ENCODE results near the gene KCNK15. TPM values are rescaled to one million over a fixed set of nuclear protein-coding genes. Genes with fewer than 3 reads are reported as not detected.
A peak's percentile ranks its signal among the peaks of the same experiment; 100 is the strongest.

The KCNK15 gene
- total RNA-seq, 1 experiment from 2014 or later, result 0.33 TPM

GRCh38 chr20:44792796-44793195, 47.1 kb downstream of the KCNK15 start:
- Histone ChIP-seq H2AFZ (ENCODE audit: low read length) (no peak overlapping the region), H4K5ac (ENCODE audit: insufficient read length, low read depth, low read length) (no peak overlapping the region), H3K27me3 (ENCODE audit: insufficient read depth, low read length) (no peaks in the 10 kb centered on the region), H2BK5ac (ENCODE audit: insufficient read length, low read length) (no peak overlapping the region), H2BK12ac (ENCODE audit: insufficient read length, low read depth, low read length) (no peak overlapping the region), H2BK20ac (ENCODE audit: low read depth, low read length, poor library complexity, severe bottlenecking) (no peak overlapping the region), H3K9ac (ENCODE audit: extremely low read depth, insufficient read length, low read length) (no peak overlapping the region), H3K79me1 (ENCODE audit: insufficient read depth, low read depth, low read length, poor library complexity, severe bottlenecking) (no peaks in the 10 kb centered on the region), H2AK5ac (ENCODE audit: insufficient read length, low read length) (no peak overlapping the region), H3K27ac (ENCODE audit: insufficient read length, low read depth, low read length) (no peak overlapping the region), H3K79me2 (ENCODE audit: insufficient read depth, low read length) (no peaks in the 10 kb centered on the region), H2BK120ac (ENCODE audit: low read depth, low read length, poor library complexity, severe bottlenecking) (no peak overlapping the region), H3T11ph (ENCODE audit: low read length) (no peak overlapping the region), H3K23me2 (ENCODE audit: insufficient read length, low read depth, low read length, poor library complexity, severe bottlenecking) (no peaks in the 10 kb centered on the region), H3K56ac (ENCODE audit: insufficient read length, low read depth, low read length) (no peak overlapping the region), H3K4ac (ENCODE audit: low read depth, low read length) (no peak overlapping the region), H4K91ac (ENCODE audit: insufficient read length, low read depth, low read length) (no peak overlapping the region), H3K14ac (ENCODE audit: insufficient read depth, low read length) (no peak overlapping the region), H3K4me2 (ENCODE audit: insufficient read depth, insufficient read length, low read length) (no peak overlapping the region), H4K8ac (replicated peaks; ENCODE audit: insufficient read length, low read depth, low read length) (no peak overlapping the region), H3K18ac (ENCODE audit: insufficient read length, low read depth, low read length) (no peak overlapping the region), H3K23ac (ENCODE audit: insufficient read length, low read depth, low read length) (no peak overlapping the region), H3K9me3 (ENCODE audit: control insufficient read depth, low read depth, low read length) (no peaks in the 10 kb centered on the region), H4K20me1 (ENCODE audit: control insufficient read depth, insufficient read depth, insufficient read length) (no peaks in the 10 kb centered on the region), H2BK15ac (ENCODE audit: low read depth, low read length) (no peak overlapping the region), H3K4me1 (ENCODE audit: insufficient read depth, low read length) (peaks cover 8% of the 10 kb centered on the region; the same call in 1 of the 2 replicates)
- DNase-seq, result no peak
- Mint-ChIP-seq H3K36me3 (ENCODE audit: insufficient read depth in 1 of 3, low read depth in 3 of 3) (peaks cover 0 to 4% (median 0%) of the 10 kb centered on the region in 3 experiments; a peak in 1 of 7 replicates), H3K27me3 (ENCODE audit: low read depth) (no peaks in the 10 kb centered on the region; the same call in 1 of the 2 replicates), H3K4me3 (peak overlapping the region in 1 of 2 experiments; percentile 15; a peak in 2 of 5 replicates), H3K4me1 (peaks cover 23 to 42% of the 10 kb centered on the region in 2 experiments), H3K27ac (no peak overlapping the region; a peak in 1 of 7 replicates), H3K9me3 (no peaks in the 10 kb centered on the region)
- no CpG with 5 or more reads among the region's 7 CpGs for WGBS (ENCODE audit: extremely low coverage, insufficient read length, low lambda C conversion rate)
- no peak for TF ChIP-seq CTCF (conservative IDR thresholded peaks at IDR 0.05)
